GM18867 (cell line): ENCODE results near the gene SNAP47.

ENCODE experiments used
- ATAC-seq: cut with Tn5 transposase; IDR thresholded peaks from one replicate; pipeline ENCODE4 v1.9.1; 2021; ENCODE audit warnings: mild to moderate bottlenecking, moderate library complexity; ENCODE audit not compliant: unreplicated experiment

Gene SNAP47

GRCh38 chr1:227767401-227768124 is 32.3 kb downstream of the SNAP47 start:
- no peak for ATAC-seq

GRCh38 chr1:227768125-227768439 is 32.8 kb downstream of the SNAP47 start:
- no peak for ATAC-seq

- ATAC-seq, result no peak
Observed at GRCh38 chr1:227768640-227769039, 33.4 kb downstream of the SNAP47 start.

- no peak for ATAC-seq
Observed at GRCh38 chr1:227769047-227769935, 34.1 kb downstream of the SNAP47 start.

GRCh38 chr1:227769936-227770494 is 34.8 kb downstream of the SNAP47 start:
- no peak for ATAC-seq

GRCh38 chr1:227770812-227771211 is 35.6 kb downstream of the SNAP47 start:
- ATAC-seq, result no peak

- no peak for ATAC-seq
Observed at GRCh38 chr1:227771326-227771725, 36.1 kb downstream of the SNAP47 start.

- ATAC-seq, result no peak
Observed at GRCh38 chr1:227771771-227772170, 36.5 kb downstream of the SNAP47 start.

- ATAC-seq, result no peak
Observed at GRCh38 chr1:227773558-227773957, 38.3 kb downstream of the SNAP47 start.

- ATAC-seq, result no peak
Observed at GRCh38 chr1:227774051-227774731, 39.0 kb downstream of the SNAP47 start.

GRCh38 chr1:227774821-227775661 is 39.8 kb downstream of the SNAP47 start:
- ATAC-seq, result no peak

GRCh38 chr1:227775841-227776240 is 40.6 kb downstream of the SNAP47 start:
- ATAC-seq, result no peak

GRCh38 chr1:227776331-227776771 is 41.1 kb downstream of the SNAP47 start:
- no peak for ATAC-seq

- no peak for ATAC-seq
Observed at GRCh38 chr1:227777156-227777555, 41.9 kb downstream of the SNAP47 start.

- ATAC-seq, result no peak
Observed at GRCh38 chr1:227777646-227778045, 42.4 kb downstream of the SNAP47 start.

GRCh38 chr1:227778401-227778947 is 43.2 kb downstream of the SNAP47 start:
- ATAC-seq, result no peak

- ATAC-seq, result no peak
Observed at GRCh38 chr1:227779021-227779441, 43.8 kb downstream of the SNAP47 start.

- ATAC-seq, result no peak
Observed at GRCh38 chr1:227779685-227780084, 44.5 kb downstream of the SNAP47 start.

GRCh38 chr1:227780101-227781044 is 45.1 kb downstream of the SNAP47 start:
- ATAC-seq, result no peak
